ENCODE data around the gene DISP2. TPM values are rescaled to one million over a fixed set of nuclear protein-coding genes. Genes with fewer than 3 reads are reported as not detected.

Gene DISP2
- total RNA-seq, 3 donors from 2014 or later: under 0.01 to 0.88 (median under 0.01) TPM

DNA sequence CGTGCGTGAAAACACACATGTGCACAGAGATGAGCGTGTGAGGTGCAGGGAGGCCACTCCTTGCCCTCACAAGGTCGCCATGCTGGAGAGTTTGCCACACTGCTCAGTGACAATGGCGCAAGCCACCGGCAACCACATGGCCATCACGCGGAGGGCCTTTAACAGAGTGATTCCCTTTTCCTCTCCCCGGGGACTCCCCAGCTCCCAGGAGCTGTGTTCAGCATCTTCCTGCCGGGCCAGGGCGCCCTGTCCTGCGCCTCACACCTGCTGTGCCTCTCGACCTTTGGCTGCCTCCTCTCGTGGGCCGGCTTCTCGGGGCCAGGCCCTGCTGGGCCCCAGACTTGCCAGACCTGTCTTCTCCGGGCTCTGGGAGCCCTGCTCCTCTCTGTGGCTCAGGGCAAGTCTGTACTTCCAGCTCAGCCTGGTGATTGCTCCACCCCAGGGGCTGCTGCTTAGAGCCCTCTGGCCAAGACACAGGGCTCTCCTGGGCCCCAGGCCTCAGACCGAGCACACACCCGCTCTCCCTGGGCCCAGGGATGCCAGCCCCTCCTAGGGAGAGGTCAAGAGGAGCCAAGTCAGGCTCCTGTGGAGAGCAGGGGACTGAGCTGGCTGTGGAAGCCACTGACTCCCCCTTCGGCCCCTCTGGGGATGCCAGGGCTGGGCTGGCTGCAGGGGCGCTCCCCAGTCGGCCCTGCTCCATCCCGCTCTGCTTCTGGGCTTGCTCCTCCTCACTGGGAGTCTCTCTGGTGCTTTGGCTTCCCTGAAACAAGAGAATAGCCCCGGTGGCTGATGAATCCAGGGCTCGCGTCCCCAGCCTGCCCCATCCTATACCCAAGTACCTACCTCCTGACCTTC is 22.9 kb upstream of the DISP2 start:
- TF ChIP-seq CTCF (IDR thresholded peaks at IDR 0.05) (no peak), POLR2AphosphoS5 (IDR thresholded peaks at IDR 0.05) (no peak), POLR2A (IDR thresholded peaks at IDR 0.05) (no peak)
- Histone ChIP-seq H3K27ac (peak overlapping the region; percentile 96 to 97), H3K4me3 (no peak overlapping the region), H3K27me3 (no peaks in the 10 kb centered on the region), H3K9me3 (no peaks in the 10 kb centered on the region), H3K36me3 (no peaks in the 10 kb centered on the region), H3K4me1 (peaks cover 33 to 51% of the 10 kb centered on the region in 2 donors)
- intact Hi-C loops (cut with DNase I; ENCODE audit: low total_unique reads): no loop called here
- no peak for DNase-seq (ENCODE audit: low spot score in 2 of 2)

- H3K9me3 ChIP-seq: no peaks in the 10 kb centered on the region
- no peaks in the 10 kb centered on the region for H3K27me3 ChIP-seq
- no peak for TF ChIP-seq CTCF (IDR thresholded peaks at IDR 0.05)
- no peak for TF ChIP-seq POLR2AphosphoS5 (IDR thresholded peaks at IDR 0.05)
- TF ChIP-seq POLR2A (IDR thresholded peaks at IDR 0.05): no peak
- H3K4me1 ChIP-seq: peaks cover 38 to 55% of the 10 kb centered on the region in 2 donors
- no peaks in the 10 kb centered on the region for H3K36me3 ChIP-seq
- DNase-seq (ENCODE audit: low spot score in 2 of 2): no peak
- H3K27ac ChIP-seq: peak overlapping the region; percentile 96 to 97
- no peak overlapping the region for H3K4me3 ChIP-seq
- intact Hi-C loops (cut with DNase I; ENCODE audit: low total_unique reads): no loop called here
These were observed 21.9 kb upstream of the DISP2 start for GRCh38 chr15:40335938-40336743.

DNA sequence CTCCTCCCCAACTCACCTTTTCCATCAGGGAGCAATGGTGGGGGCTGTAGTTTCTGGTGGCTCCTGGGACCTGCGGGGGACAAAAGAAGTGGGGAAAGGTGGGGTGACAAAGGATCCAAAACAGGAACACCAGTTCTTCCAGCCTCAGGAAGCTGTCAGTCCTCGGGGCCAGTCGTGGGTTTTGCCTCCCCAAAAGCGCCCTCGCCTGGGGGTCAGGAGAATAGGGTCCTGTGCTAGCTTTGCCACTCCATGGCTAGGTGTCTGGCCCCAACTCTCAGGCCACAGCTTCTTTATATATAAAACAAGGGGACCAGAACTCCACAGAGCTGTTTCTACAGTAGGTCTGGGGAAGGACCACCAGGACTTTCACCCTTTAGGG is 21.3 kb upstream of the DISP2 start:
- Histone ChIP-seq H3K27me3 (no peaks in the 10 kb centered on the region), H3K4me1 (peaks cover 38 to 55% of the 10 kb centered on the region in 2 donors), H3K9me3 (no peaks in the 10 kb centered on the region), H3K27ac (peak overlapping the region; percentile 96 to 97), H3K36me3 (no peaks in the 10 kb centered on the region), H3K4me3 (no peak overlapping the region)
- intact Hi-C loops (cut with DNase I; ENCODE audit: low total_unique reads): no loop called here
- TF ChIP-seq CTCF (IDR thresholded peaks at IDR 0.05) (no peak), POLR2AphosphoS5 (IDR thresholded peaks at IDR 0.05) (no peak), POLR2A (IDR thresholded peaks at IDR 0.05) (no peak)
- no peak for DNase-seq (ENCODE audit: low spot score in 2 of 2)

DNA sequence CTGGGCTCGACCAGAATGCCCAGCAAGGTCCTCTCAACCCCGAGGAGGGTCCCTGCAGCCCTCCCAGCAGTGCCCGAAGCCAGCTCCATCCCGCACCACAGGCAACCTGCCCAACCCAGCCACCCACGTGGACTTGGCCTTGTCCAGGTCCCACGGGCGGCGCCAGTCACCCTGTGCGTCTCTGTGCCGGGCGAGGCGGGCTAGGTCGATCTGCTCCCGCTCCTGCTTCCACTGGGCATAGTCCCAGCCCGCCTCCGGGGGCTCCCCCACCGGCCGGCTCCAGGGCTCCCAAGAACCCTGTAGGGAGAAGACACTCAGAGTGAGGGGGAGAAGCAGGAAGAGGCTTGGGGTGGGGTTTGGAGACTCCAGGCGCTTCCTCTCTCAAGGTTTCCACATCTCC is 20.4 kb upstream of the DISP2 start:
- TF ChIP-seq POLR2AphosphoS5 (IDR thresholded peaks at IDR 0.05) (no peak), POLR2A (IDR thresholded peaks at IDR 0.05) (no peak), CTCF (IDR thresholded peaks at IDR 0.05) (no peak)
- no peaks in the 10 kb centered on the region for H3K9me3 ChIP-seq
- H3K27ac ChIP-seq: peak overlapping the region; percentile 96 to 97
- DNase-seq (ENCODE audit: low spot score in 2 of 2): no peak
- H3K27me3 ChIP-seq: no peaks in the 10 kb centered on the region
- intact Hi-C loops (cut with DNase I; ENCODE audit: low total_unique reads): no loop called here
- H3K4me3 ChIP-seq: peak overlapping the region in 1 of 3 donors; percentile 26
- peaks cover 38 to 56% of the 10 kb centered on the region in 2 donors for H3K4me1 ChIP-seq
- H3K36me3 ChIP-seq: no peaks in the 10 kb centered on the region

Measured in breast epithelium (tissue), 4 donors.